GM13977 (cell line): Measurements from ENCODE around the gene FPR2.

Source experiments
- DNase-seq: peaks from one replicate; pipeline ENCODE4 v3.0.0; 2012; ENCODE audit warnings: low spot score
- in situ Hi-C: fragments of 300-500 bp; cut with MboI; formaldehyde crosslinking; loops from one replicate; pipeline ENCODE4 v1.12.0; 2022; ENCODE audit warnings: low sequenced_read_pairs, low pct_unique_long_range_greater_than_20kb, mixed read lengths, inconsistent platforms; ENCODE audit not compliant: unreplicated experiment
- TF ChIP-seq, protein P1 (sequence below): IDR thresholded peaks from 2 replicates; pipeline ENCODE4 v1.5.1; 2012; ENCODE audit warnings: mild to moderate bottlenecking, control low read depth; ENCODE audit not compliant: insufficient read depth; ENCODE audit errors: extremely low read depth, missing control alignments

Gene FPR2

DNA sequence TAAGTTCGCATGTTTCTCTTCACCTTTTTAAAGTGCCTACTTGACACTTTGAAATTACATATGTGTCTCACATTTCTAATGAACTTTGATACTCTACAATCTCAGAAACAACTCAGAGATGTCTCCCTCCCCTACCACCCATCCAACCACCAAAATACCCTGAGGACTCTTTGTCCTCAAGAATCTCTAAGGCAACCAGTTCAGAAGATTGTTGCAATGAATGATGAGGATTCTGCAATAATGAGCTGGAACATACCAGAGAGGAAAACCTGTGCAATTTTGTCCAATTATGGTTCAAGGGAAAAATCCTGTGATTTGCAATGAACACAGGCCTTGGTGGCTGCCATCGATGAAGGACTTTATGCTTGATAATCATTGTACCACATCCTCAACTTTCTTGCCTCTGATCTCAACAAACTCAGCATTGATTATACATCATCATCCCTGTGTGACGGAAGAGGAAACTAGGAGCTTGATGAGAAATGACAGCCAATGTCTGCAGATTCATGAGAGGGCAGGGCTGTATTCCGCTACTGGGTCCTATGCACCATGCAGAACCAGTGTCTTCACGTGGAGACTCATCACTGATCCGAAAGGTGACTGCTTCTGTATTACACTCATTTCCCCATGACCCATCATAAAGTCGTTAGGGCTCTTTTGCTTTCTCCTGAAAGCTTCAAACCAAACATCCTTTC is 10.4 kb upstream of the FPR2 start:
- TF ChIP-seq, protein P1, sequence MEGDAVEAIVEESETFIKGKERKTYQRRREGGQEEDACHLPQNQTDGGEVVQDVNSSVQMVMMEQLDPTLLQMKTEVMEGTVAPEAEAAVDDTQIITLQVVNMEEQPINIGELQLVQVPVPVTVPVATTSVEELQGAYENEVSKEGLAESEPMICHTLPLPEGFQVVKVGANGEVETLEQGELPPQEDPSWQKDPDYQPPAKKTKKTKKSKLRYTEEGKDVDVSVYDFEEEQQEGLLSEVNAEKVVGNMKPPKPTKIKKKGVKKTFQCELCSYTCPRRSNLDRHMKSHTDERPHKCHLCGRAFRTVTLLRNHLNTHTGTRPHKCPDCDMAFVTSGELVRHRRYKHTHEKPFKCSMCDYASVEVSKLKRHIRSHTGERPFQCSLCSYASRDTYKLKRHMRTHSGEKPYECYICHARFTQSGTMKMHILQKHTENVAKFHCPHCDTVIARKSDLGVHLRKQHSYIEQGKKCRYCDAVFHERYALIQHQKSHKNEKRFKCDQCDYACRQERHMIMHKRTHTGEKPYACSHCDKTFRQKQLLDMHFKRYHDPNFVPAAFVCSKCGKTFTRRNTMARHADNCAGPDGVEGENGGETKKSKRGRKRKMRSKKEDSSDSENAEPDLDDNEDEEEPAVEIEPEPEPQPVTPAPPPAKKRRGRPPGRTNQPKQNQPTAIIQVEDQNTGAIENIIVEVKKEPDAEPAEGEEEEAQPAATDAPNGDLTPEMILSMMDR = no peak
- in situ Hi-C loops = no loop called here
- DNase-seq = no peak

- DNase-seq = no peak
- in situ Hi-C loops = no loop called here
- TF ChIP-seq, protein P1 = no peak
Measured at GRCh38 chr19:51751655-51752054, 9.3 kb upstream of the FPR2 start, which contains the start of gene FPR1. TSS of gene FPR1 (minus strand) at chr19:51751878. CDS start at chr19:51746994, 4,884 bp downstream.

DNA sequence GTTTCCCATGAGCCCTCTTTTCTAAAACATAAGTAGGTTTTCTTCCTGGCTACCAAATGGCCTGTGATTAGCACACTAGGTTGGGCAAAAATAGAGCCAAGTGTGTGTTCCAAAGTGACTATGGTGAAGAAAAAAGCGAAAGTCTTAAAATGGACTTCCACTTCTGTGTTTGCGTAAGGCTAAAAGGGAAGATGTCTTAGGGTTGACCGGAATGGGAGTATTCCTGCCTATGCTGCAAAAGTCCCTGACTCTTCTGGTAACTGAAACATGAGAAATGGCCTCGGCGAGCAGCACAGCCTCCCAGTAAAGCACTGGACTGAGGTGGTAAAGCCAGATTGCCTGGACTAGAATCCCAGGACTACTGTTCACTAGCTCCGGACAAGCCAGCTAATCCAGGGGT is 6.9 kb upstream of the FPR2 start:
- DNase-seq = no peak
- in situ Hi-C loops = no loop called here
- TF ChIP-seq, protein P1 = no peak

DNA sequence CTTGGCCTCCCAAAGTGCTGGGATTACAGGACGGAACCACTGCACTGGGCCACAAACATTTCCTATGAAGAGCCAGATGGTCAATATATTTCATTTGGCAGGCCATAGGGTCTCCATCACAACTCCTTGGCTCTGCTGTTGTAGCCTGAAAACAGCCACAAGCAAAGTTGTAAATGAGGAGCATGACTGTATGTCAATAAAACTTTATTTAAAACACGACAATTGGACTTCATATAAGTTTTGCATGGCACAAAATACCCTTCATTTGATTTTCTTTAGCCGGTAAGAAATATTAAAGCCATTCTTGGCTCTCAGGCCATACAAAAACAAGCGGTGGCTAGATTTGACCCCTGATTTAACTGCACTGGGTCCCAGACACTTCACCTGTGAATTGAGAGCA is 6.2 kb upstream of the FPR2 start:
- TF ChIP-seq, protein P1 = no peak
- in situ Hi-C loops = no loop called here
- DNase-seq = no peak

DNA sequence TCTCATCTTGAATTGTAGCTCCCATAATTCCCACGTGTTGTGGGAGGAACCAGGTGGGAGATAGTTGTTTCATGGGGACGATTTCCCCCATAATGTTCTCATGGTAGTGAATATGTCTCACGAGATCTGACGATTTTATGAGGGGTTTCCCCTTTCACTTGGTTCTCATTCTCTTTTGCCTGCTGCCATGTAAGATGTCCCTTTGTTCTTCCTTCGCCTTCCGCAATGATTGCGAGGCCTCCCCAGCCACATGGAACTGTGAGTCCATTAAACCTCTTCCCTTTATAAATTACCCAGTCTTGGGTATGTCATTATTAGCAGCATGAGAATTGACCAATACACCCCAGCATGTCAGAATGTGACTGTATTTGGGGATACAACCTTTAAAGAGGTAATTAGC is 5.4 kb upstream of the FPR2 start:
- in situ Hi-C loops = no loop called here
- TF ChIP-seq, protein P1 = no peak
- no peak for DNase-seq

- in situ Hi-C loops = no loop called here
- DNase-seq = no peak
- TF ChIP-seq, protein P1 = no peak
Measured at GRCh38 chr19:51761696-51762095, 716 bp downstream of the FPR2 start.
